ENCODE data around the gene DBNL. TPM values are rescaled to one million over a fixed set of nuclear protein-coding genes. Genes with fewer than 3 reads are reported as not detected.
A peak's percentile ranks its signal among the peaks of the same experiment; 100 is the strongest.

Gene DBNL
- total and polyA plus RNA-seq, 2 of the 13 experiments (the other 11 are each of a cell fraction or from before 2014, with no cell fraction given): 20.8 to 35.1 TPM

DNA sequence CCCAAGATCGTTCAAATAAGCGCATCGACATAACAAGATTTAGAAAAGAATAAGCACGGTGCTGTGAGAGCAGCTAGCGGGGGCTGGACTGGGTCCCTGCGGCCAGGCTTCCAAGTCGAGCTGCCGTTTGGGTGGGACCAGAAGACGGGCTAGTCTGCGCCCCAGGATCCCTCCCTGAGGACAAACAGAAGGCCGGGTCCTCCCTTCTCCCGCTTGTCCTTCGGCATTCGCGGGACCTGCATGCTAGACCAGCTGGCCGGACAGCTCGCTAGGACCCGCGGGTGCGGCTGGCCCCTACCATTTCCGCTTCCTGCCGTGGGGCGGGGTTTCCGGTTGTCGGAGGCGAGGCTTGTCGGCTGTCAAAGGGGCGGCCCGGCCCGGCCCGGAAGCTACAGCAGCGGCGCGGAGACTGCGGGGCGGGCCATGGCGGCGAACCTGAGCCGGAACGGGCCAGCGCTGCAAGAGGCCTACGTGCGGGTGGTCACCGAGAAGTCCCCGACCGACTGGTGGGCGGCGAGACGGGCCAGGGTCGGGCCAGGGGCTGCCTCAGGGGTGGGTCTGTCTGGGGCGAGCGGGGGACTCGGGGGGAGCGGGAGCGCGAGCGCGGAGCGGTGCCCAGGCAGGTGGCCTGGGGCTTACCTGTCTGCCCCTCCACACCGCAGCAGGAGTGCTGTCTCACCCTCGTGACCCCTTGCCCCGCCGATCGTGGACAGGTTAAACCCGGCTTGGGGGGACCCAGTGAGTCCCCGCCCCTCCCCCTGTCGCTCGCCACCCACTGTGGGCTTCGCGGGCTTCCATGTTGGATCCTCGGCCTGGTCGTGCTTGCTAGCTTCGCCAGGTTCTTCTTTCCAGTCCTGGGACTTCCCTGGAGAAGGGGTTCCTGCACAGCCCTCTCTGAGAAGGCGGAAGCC lies at the start of gene DBNL (continued):
- TF ChIP-seq, protein P1, sequence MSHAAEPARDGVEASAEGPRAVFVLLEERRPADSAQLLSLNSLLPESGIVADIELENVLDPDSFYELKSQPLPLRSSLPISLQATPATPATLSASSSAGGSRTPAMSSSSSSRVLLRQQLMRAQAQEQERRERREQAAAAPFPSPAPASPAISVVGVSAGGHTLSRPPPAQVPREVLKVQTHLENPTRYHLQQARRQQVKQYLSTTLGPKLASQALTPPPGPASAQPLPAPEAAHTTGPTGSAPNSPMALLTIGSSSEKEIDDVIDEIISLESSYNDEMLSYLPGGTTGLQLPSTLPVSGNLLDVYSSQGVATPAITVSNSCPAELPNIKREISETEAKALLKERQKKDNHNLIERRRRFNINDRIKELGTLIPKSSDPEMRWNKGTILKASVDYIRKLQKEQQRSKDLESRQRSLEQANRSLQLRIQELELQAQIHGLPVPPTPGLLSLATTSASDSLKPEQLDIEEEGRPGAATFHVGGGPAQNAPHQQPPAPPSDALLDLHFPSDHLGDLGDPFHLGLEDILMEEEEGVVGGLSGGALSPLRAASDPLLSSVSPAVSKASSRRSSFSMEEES (CRISPR knock-in tag; IDR thresholded peaks at IDR 0.05): peak; percentile 44
- TF ChIP-seq THAP11 (CRISPR knock-in tag; IDR thresholded peaks at IDR 0.05) (peak; percentile 90), KLF6 (CRISPR knock-in tag; IDR thresholded peaks at IDR 0.05) (peak; percentile 75; the same call in 1 of the 2 replicates), SATB2 (CRISPR knock-in tag; IDR thresholded peaks at IDR 0.05) (peak; percentile 56; the same call in 1 of the 2 replicates), ZNF510 (CRISPR knock-in tag; IDR thresholded peaks at IDR 0.05; ENCODE audit: low read depth) (no peak), POGZ (CRISPR knock-in tag; IDR thresholded peaks at IDR 0.05) (peak; percentile 77), ZBTB20 (CRISPR knock-in tag; IDR thresholded peaks at IDR 0.05; ENCODE audit: borderline replicate concordance, low read depth) (peak; percentile 67; the same call in 1 of the 2 replicates), CEBPB (IDR thresholded peaks at IDR 0.05; ENCODE audit: borderline replicate concordance, low read depth, low read length) (no peak), HOXA7 (CRISPR knock-in tag; IDR thresholded peaks at IDR 0.05) (no peak), ZNF33B (CRISPR knock-in tag; IDR thresholded peaks at IDR 0.05) (0 out of 2 replicates have a peak, but pooled peaks have one; percentile 49), ZNF879 (CRISPR knock-in tag; IDR thresholded peaks at IDR 0.05) (0 out of 2 replicates have a peak, but pooled peaks have one; percentile 11), TBX2 (CRISPR knock-in tag; IDR thresholded peaks at IDR 0.05; ENCODE audit: borderline replicate concordance) (peak; percentile 82)
- TF ChIP-seq, protein P2, sequence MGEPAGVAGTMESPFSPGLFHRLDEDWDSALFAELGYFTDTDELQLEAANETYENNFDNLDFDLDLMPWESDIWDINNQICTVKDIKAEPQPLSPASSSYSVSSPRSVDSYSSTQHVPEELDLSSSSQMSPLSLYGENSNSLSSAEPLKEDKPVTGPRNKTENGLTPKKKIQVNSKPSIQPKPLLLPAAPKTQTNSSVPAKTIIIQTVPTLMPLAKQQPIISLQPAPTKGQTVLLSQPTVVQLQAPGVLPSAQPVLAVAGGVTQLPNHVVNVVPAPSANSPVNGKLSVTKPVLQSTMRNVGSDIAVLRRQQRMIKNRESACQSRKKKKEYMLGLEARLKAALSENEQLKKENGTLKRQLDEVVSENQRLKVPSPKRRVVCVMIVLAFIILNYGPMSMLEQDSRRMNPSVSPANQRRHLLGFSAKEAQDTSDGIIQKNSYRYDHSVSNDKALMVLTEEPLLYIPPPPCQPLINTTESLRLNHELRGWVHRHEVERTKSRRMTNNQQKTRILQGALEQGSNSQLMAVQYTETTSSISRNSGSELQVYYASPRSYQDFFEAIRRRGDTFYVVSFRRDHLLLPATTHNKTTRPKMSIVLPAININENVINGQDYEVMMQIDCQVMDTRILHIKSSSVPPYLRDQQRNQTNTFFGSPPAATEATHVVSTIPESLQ (CRISPR knock-in tag; conservative IDR thresholded peaks at IDR 0.05): no peak
- TF ChIP-seq, protein P3, sequence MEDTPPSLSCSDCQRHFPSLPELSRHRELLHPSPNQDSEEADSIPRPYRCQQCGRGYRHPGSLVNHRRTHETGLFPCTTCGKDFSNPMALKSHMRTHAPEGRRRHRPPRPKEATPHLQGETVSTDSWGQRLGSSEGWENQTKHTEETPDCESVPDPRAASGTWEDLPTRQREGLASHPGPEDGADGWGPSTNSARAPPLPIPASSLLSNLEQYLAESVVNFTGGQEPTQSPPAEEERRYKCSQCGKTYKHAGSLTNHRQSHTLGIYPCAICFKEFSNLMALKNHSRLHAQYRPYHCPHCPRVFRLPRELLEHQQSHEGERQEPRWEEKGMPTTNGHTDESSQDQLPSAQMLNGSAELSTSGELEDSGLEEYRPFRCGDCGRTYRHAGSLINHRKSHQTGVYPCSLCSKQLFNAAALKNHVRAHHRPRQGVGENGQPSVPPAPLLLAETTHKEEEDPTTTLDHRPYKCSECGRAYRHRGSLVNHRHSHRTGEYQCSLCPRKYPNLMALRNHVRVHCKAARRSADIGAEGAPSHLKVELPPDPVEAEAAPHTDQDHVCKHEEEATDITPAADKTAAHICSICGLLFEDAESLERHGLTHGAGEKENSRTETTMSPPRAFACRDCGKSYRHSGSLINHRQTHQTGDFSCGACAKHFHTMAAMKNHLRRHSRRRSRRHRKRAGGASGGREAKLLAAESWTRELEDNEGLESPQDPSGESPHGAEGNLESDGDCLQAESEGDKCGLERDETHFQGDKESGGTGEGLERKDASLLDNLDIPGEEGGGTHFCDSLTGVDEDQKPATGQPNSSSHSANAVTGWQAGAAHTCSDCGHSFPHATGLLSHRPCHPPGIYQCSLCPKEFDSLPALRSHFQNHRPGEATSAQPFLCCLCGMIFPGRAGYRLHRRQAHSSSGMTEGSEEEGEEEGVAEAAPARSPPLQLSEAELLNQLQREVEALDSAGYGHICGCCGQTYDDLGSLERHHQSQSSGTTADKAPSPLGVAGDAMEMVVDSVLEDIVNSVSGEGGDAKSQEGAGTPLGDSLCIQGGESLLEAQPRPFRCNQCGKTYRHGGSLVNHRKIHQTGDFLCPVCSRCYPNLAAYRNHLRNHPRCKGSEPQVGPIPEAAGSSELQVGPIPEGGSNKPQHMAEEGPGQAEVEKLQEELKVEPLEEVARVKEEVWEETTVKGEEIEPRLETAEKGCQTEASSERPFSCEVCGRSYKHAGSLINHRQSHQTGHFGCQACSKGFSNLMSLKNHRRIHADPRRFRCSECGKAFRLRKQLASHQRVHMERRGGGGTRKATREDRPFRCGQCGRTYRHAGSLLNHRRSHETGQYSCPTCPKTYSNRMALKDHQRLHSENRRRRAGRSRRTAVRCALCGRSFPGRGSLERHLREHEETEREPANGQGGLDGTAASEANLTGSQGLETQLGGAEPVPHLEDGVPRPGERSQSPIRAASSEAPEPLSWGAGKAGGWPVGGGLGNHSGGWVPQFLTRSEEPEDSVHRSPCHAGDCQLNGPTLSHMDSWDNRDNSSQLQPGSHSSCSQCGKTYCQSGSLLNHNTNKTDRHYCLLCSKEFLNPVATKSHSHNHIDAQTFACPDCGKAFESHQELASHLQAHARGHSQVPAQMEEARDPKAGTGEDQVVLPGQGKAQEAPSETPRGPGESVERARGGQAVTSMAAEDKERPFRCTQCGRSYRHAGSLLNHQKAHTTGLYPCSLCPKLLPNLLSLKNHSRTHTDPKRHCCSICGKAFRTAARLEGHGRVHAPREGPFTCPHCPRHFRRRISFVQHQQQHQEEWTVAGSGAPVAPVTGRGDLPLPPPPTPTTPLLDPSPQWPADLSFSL (CRISPR knock-in tag; IDR thresholded peaks at IDR 0.05): no peak
